ENCODE measurements around the gene NAA30. TPM values are rescaled to one million over a fixed set of nuclear protein-coding genes. Genes with fewer than 3 reads are reported as not detected.

NAA30 gene
- total RNA-seq, 2 donors from 2014 or later = 8.2 to 13.2 TPM

GRCh38 chr14:57435923-57436322 is 45.5 kb downstream of the NAA30 start:
- ATAC-seq (no peak), DNase-seq (no peak)
- H3K4me3 ChIP-seq = no peak overlapping the region
- intact Hi-C loops (cut with DNase I) = no loop called here
- no peak for TF ChIP-seq POLR2A (IDR thresholded peaks at IDR 0.05)
- TF ChIP-seq CTCF (IDR thresholded peaks at IDR 0.05) = no peak
- H3K9me3 ChIP-seq = no peaks in the 10 kb centered on the region
- no peak overlapping the region for H3K27ac ChIP-seq
- no peaks in the 10 kb centered on the region for H3K27me3 ChIP-seq
- H3K36me3 ChIP-seq (replicated peaks in 1 of 2; ENCODE audit: insufficient read depth in 1 of 2, low read depth in 2 of 2) = no peaks in the 10 kb centered on the region
- H3K4me1 ChIP-seq = no peaks in the 10 kb centered on the region

GRCh38 chr14:57461777-57462320 is 71.5 kb downstream of the NAA30 start:
- no peaks in the 10 kb centered on the region for H3K4me1 ChIP-seq
- H3K9me3 ChIP-seq = no peaks in the 10 kb centered on the region
- no peak overlapping the region for H3K27ac ChIP-seq
- WGBS, 2 donors = 60 to 68% methylated on average over 5 of the region's 5 CpGs
- H3K4me3 ChIP-seq = no peak overlapping the region
- DNase-seq = no peak
- intact Hi-C loops (cut with DNase I) = no loop called here
- no peaks in the 10 kb centered on the region for H3K36me3 ChIP-seq (replicated peaks in 1 of 2; ENCODE audit: insufficient read depth in 1 of 2, low read depth in 2 of 2)
- H3K27me3 ChIP-seq = no peaks in the 10 kb centered on the region
- ATAC-seq = no peak
- no peak for TF ChIP-seq CTCF (IDR thresholded peaks at IDR 0.05)
- TF ChIP-seq POLR2A (IDR thresholded peaks at IDR 0.05) = no peak

- no peaks in the 10 kb centered on the region for H3K36me3 ChIP-seq (replicated peaks in 1 of 2; ENCODE audit: insufficient read depth in 1 of 2, low read depth in 2 of 2)
- WGBS, 2 donors = 87 to 97% methylated on average over 3 of the region's 3 CpGs
- no peak for DNase-seq
- H3K4me1 ChIP-seq = no peaks in the 10 kb centered on the region
- no peak for ATAC-seq
- no peaks in the 10 kb centered on the region for H3K9me3 ChIP-seq
- TF ChIP-seq POLR2A (IDR thresholded peaks at IDR 0.05) (no peak), CTCF (IDR thresholded peaks at IDR 0.05) (no peak)
- intact Hi-C loops (cut with DNase I) = no loop called here
- no peak overlapping the region for H3K27ac ChIP-seq
- no peaks in the 10 kb centered on the region for H3K27me3 ChIP-seq
- no peak overlapping the region for H3K4me3 ChIP-seq
Observed at GRCh38 chr14:57462551-57462950, 72.2 kb downstream of the NAA30 start.

- Histone ChIP-seq H3K27me3 (no peaks in the 10 kb centered on the region), H3K4me1 (no peaks in the 10 kb centered on the region), H3K4me3 (no peak overlapping the region), H3K27ac (no peak overlapping the region), H3K9me3 (no peaks in the 10 kb centered on the region), H3K36me3 (replicated peaks in 1 of 2; ENCODE audit: insufficient read depth in 1 of 2, low read depth in 2 of 2) (no peaks in the 10 kb centered on the region)
- no peak for TF ChIP-seq CTCF (IDR thresholded peaks at IDR 0.05)
- TF ChIP-seq POLR2A (IDR thresholded peaks at IDR 0.05) = no peak
- intact Hi-C loops (cut with DNase I) = no loop called here
- 75 to 88% methylated on average over 6 of the region's 6 CpGs for WGBS, 2 donors
- DNase-seq (no peak), ATAC-seq (no peak)
Observed at GRCh38 chr14:57464008-57464730, 73.8 kb downstream of the NAA30 start.

Other genes starting within 250 kb of the NAA30 start
- 10 to 100 TPM; 16.3 to 19.4 TPM for gene EXOC5, start 121.7 kb upstream of the NAA30 start, total RNA-seq
- 10 to 100 TPM; 12.2 to 17.8 TPM for gene AP5M1, start 121.6 kb upstream of the NAA30 start, total RNA-seq
- gene CCDC198, start 103.3 kb downstream of the NAA30 start, total RNA-seq = 100 to 1,000 TPM in 1 of 2 donors, 10 to 100 TPM in 1; 97.8 to 123 TPM

All from body of pancreas (tissue), 4 donors.